ENCODE data around the gene SEPSECS. TPM values are rescaled to one million over a fixed set of nuclear protein-coding genes. Genes with fewer than 3 reads are reported as not detected.

SEPSECS gene
- total and polyA plus RNA-seq, 9 of the 15 experiments (the other 6 are each of a cell fraction or from before 2014, with no cell fraction given) = 3.9 to 17.2 (median 7.9) TPM

DNA sequence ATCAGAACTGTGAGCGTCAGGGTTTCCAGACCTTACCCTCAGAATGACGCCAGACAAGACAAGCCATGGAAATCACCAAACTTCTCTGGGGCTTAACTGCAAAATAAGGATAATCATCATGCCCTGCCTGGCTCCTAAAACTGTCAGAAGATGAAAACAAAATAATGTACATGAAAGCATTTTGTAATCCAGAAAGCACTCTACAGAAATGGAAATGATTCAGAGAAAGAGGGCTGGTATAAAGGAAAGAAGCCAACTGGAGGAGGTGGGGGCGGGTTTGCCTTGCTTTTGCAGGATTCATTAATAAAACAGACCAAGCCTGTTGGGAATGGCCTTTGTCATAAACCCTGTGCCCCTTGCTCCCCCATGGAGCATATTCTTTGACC lies 47.3 kb downstream of the SEPSECS start:
- ATAC-seq = no peak
- WGBS (ENCODE audit: insufficient coverage, low coverage, missing lambda C conversion rate) = 3% methylated on average over 3 of the region's 3 CpGs
- Histone ChIP-seq H3K9me1 (ENCODE audit: control insufficient read depth, insufficient read depth, low read length) (no peaks in the 10 kb centered on the region), H3K79me2 (ENCODE audit: control insufficient read depth, insufficient read depth, low read length) (no peaks in the 10 kb centered on the region), H3K27ac (ENCODE audit: extremely low read depth, low read depth, low read length) (no peak overlapping the region), H2AFZ (ENCODE audit: low read depth, low read length) (no peak overlapping the region), H4K20me1 (replicated peaks; ENCODE audit: control insufficient read depth, insufficient read depth, low read length) (peaks cover 5% of the 10 kb centered on the region; the same call in 1 of the 2 replicates), H3K9me3 (replicated peaks; ENCODE audit: control insufficient read depth, insufficient read depth, low read depth, low read length) (no peaks in the 10 kb centered on the region), H3K4me1 (replicated peaks in 1 of 2; ENCODE audit: control insufficient read depth in 2 of 2, insufficient read depth in 2 of 2, low read length in 2 of 2) (peaks cover 0 to 3% of the 10 kb centered on the region in 2 experiments; a peak in 2 of 5 replicates), H3K9ac (ENCODE audit: insufficient read depth in 1 of 2, low read depth in 2 of 2, low read length in 2 of 2) (no peak overlapping the region), H3K4me3 (no peak overlapping the region), H3K36me3 (ENCODE audit: control insufficient read depth, insufficient read depth, low read length) (no peaks in the 10 kb centered on the region), H3K4me2 (ENCODE audit: insufficient read depth, low read length) (no peak overlapping the region), H3K27me3 (ENCODE audit: control insufficient read depth in 2 of 2, insufficient read depth in 2 of 2, low read length in 2 of 2) (peaks cover 9 to 42% of the 10 kb centered on the region in 2 experiments)
- CTCF ChIA-PET (ENCODE audit: low intra/inter-chr PET ratio) = no interaction called here
- in situ Hi-C loops (cut with MboI) = no loop called here
- POLR2A ChIA-PET = interaction anchor here (1.5 kb wide), 1 partner anchor 22 kb away, joined by 3 read pairs; no protein-coding TSS in a partner anchor
- no peak for FAIRE-seq
- DNase-seq (ENCODE audit: extremely low read depth in 1 of 4, low spot score in 3 of 4) = no peak
- no peak for TF ChIP-seq TRIM28 (IDR thresholded peaks at IDR 0.05)
- TF ChIP-seq, protein P1, sequence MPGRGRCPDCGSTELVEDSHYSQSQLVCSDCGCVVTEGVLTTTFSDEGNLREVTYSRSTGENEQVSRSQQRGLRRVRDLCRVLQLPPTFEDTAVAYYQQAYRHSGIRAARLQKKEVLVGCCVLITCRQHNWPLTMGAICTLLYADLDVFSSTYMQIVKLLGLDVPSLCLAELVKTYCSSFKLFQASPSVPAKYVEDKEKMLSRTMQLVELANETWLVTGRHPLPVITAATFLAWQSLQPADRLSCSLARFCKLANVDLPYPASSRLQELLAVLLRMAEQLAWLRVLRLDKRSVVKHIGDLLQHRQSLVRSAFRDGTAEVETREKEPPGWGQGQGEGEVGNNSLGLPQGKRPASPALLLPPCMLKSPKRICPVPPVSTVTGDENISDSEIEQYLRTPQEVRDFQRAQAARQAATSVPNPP (IDR thresholded peaks at IDR 0.05; ENCODE audit: borderline replicate concordance, insufficient read depth, insufficient read length) = no peak
- no peak for TF ChIP-seq PRPF4 (IDR thresholded peaks at IDR 0.05; ENCODE audit: insufficient read depth, low read depth, low read length, poor library complexity, severe bottlenecking)
- no peak for TF ChIP-seq ZNF354B (CRISPR knock-in tag; IDR thresholded peaks at IDR 0.05)
- TF ChIP-seq, protein P2, sequence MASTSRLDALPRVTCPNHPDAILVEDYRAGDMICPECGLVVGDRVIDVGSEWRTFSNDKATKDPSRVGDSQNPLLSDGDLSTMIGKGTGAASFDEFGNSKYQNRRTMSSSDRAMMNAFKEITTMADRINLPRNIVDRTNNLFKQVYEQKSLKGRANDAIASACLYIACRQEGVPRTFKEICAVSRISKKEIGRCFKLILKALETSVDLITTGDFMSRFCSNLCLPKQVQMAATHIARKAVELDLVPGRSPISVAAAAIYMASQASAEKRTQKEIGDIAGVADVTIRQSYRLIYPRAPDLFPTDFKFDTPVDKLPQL (IDR thresholded peaks at IDR 0.05; ENCODE audit: extremely low read depth, insufficient read length) = no peak
- TF ChIP-seq MED1 (CRISPR knock-in tag; IDR thresholded peaks at IDR 0.05; ENCODE audit: borderline replicate concordance) = no peak
- no peak for TF ChIP-seq SMARCA5 (IDR thresholded peaks at IDR 0.05)
- TF ChIP-seq XRCC4 (IDR thresholded peaks at IDR 0.05; ENCODE audit: extremely low read depth, insufficient read depth, insufficient read length) = no peak
- TF ChIP-seq ZFX (CRISPR knock-in tag; IDR thresholded peaks at IDR 0.05) = no peak
- no peak for TF ChIP-seq RB1 (IDR thresholded peaks at IDR 0.05; ENCODE audit: low read depth)
- no peak for TF ChIP-seq RBM22 (IDR thresholded peaks at IDR 0.05; ENCODE audit: low read depth, low read length, poor library complexity, severe bottlenecking)
- intact Hi-C loops (cut with micrococcal nuclease) = no loop called here
- BruUV-seq (replicated peaks) = no TSS peak
